ENCODE measurements around the gene AKR1D1.

DNA sequence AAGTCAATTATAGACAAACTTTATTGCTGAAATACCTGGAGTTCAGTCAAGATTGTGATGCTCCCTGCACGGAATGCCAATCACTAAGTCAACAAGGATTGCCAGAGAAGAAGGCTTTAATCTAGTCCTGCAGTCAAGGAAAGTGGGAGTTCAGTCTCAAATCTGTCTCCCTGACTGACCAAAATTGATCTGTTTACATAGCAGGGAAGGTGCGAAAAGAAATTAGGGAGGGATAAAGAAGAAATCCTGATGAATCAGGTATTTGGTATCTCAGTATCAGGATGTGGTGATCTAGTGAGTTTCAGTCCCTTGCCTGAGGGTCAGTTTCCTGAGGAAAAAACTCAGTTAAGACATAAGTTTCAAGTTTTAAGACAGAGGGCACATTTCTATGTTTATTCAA lies 2.1 kb upstream of the AKR1D1 start:
- TF ChIP-seq, protein P1, sequence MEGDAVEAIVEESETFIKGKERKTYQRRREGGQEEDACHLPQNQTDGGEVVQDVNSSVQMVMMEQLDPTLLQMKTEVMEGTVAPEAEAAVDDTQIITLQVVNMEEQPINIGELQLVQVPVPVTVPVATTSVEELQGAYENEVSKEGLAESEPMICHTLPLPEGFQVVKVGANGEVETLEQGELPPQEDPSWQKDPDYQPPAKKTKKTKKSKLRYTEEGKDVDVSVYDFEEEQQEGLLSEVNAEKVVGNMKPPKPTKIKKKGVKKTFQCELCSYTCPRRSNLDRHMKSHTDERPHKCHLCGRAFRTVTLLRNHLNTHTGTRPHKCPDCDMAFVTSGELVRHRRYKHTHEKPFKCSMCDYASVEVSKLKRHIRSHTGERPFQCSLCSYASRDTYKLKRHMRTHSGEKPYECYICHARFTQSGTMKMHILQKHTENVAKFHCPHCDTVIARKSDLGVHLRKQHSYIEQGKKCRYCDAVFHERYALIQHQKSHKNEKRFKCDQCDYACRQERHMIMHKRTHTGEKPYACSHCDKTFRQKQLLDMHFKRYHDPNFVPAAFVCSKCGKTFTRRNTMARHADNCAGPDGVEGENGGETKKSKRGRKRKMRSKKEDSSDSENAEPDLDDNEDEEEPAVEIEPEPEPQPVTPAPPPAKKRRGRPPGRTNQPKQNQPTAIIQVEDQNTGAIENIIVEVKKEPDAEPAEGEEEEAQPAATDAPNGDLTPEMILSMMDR (conservative IDR thresholded peaks at IDR 0.05; ENCODE audit: low read depth, low read length): no peak
- no peak for TF ChIP-seq EZH2 (IDR thresholded peaks at IDR 0.05; ENCODE audit: low read length, unreplicated experiment)
- no peak for TF ChIP-seq EZH2phosphoT487 (IDR thresholded peaks at IDR 0.05; ENCODE audit: borderline replicate concordance, low read length)
